HG02571 (cell line): ENCODE data around the gene MED25.
A peak's percentile ranks its signal among the peaks of the same experiment; 100 is the strongest.

Experiments used
- ATAC-seq: cut with Tn5 transposase; IDR thresholded peaks from one replicate; pipeline ENCODE4 v1.9.1; 2021; ENCODE audit warnings: mild to moderate bottlenecking, moderate library complexity; ENCODE audit not compliant: unreplicated experiment

Gene MED25

DNA sequence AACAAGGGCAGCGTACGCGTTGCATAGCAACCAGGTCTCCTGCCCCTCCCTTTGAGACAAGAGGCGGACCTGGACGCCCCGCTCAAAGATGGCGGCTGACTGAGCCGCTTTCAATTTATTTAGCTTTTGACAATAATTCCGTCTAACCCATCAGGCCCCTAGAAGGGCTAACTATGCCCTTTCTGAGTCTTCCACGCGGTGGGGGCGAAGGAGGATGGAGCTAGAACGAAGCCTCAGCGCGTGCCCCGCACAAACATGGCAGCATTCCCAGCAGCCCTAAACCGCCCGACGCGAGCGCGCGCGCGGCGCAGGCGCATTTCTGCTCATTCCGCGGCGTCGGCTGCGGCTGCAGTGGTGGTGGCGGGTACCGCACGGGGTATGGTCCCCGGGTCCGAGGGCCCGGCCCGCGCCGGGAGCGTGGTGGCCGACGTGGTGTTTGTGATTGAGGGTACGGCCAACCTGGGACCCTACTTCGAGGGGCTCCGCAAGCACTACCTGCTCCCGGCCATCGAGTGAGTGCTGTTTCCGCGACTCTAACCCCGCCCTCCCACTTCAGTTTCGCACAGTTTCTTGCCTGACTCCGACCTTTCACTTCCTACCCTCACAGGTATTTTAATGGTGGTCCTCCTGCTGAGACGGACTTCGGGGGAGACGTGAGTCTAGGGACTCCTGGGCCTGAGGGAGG lies at the start of gene MED25:
TSS of gene MED25 (plus strand) at position 326 of the 685 bp plus-strand sequence. CDS start at position 379, 53 bp downstream.
- ATAC-seq: peak; percentile 62

GRCh38 chr19:49770529-49770928 lies 47.6 kb upstream of the MED25 start:
- no peak for ATAC-seq

GRCh38 chr19:49771674-49772139 lies 46.4 kb upstream of the MED25 start:
- no peak for ATAC-seq

DNA sequence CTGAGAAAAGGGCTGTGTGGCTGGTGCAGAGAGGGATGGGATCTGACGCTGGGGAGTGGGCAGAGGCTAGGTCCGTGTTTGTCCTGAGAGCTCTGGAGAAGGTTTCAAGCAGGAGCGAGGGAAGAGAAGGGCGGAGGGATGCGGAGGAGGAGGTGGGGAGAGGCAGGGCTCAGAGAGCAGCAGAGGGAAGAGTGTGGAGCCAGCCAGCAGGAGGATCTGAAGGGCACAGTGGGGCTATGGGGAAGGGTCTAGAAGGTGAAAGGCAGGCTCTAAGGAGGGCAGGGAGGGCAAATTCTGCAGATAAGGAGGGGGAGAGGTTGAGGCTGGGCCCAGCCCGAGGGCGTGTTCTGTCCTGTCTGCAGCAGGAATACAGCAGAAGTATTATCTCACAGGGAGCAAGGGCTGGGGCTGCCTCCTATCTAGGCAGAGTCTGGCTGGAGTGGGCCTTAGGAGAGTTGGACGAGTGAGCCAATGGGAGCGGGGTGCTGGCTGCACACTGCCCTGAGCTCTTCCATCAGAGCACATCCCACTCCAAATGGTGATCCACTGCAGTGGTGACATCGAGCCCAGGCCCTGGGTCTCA lies 45.1 kb upstream of the MED25 start:
- no peak for ATAC-seq

DNA sequence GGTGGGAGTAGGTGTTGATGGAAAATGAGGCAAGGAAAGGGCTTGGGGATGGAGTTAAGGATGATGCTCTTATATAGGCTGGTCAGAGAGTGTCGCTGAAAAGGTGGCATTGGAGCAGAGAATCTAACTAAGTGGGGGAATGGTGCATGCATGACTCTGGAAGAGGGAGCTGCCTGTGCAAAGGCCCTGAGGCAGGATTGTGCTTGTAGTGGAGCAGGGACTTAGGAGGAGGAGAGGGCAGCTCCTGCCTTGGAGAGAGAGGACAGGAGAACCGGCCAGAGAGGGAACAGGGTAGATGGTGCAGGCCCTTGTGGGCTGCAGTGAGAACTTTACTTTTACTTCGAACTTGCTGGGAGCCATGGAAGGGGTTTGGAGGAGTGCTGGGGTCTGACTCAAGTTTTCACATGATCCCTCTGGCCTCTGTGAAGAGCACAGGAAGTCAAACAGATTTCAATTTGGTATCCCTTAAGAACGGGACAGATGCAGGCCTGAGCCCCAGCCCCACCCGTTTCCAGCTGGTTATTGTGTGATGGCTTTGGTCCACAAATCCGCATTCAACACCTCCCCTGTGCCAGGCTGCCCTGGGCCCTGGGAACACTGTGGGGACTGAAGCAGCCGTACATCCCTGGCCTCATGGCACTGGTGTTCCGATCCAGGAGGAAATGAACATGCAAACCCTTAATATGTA lies 44.3 kb upstream of the MED25 start:
- no peak for ATAC-seq

- ATAC-seq: no peak
These were observed 43.1 kb upstream of the MED25 start for GRCh38 chr19:49774969-49775368.

GRCh38 chr19:49775742-49776370 lies 42.2 kb upstream of the MED25 start:
- no peak for ATAC-seq

DNA sequence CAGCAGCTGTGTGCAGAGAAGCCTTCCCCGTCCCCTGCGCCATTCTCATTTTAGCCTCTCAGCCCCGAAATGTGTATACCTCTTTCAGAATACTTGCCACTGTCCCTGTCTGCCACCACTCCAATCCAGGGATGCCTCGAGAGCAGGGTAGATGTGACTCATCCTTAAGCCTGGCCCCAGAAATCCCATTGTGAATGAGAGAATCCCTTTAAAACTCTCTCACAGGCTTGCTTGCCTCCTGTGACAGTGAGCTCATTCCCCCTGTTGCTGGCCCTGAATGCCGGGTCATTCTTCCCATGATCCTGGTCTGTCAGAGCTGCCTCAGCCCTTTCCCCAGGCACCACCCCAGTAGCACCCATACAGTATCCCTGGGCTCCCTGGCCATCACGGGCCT lies 41.7 kb upstream of the MED25 start:
- ATAC-seq: no peak

DNA sequence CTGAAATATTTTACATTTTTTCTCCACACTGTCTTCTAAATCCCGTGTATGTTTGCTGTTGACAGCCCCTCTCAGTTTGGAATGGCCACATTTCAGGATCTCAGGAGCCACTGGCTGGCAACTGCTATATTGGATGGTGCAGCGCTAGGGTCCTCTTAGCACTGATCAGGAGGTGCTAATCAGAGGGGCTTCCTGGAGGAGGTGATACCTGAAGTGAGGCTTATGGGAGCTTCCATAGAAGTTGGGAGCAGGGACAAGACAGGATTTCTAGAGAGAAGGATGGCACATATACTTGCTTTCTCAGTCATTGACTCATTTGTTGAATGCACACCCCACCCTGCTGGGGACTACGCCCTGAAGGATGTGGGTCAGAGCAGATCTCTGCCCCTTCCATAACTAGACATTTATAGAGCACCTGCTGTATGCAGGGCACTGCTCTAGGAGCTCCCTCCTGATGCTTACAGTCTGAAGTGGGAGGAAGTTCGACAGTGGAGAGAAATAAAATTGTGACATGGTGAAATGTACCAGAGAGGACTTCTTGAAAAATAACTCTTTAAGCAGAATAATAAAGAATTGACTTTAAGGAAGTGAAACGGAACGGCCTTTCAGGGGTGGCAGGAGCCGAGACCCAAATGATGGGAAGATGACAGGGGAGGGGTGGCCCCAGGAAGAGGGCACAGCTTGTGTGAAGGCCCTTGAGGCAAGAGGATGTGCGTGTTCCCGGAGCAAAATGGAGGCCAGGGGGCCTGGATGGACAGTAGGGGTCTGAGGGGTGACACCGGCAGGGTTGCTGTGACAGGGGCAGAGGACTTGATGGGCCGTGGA lies 38.1 kb upstream of the MED25 start:
- no peak for ATAC-seq

DNA sequence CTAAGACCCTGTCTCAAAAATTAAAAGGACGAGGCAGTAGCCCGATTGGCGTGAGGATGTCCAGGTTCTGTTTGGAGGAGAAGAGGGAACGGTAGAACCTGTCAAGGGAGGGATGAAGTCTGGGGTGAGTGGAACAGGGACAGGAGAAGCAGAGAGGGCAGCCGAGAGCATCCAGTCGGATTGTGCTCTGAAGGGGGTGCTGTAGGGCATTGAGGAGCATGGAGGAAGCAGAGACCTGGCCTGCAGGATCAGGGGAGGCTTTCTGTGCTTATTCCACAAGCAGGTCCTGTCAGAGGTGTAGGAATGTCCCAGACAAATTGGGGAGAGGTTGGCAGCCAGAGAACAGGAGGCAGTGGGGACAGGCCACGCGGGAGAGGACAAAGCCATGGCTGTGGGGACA lies 37.2 kb upstream of the MED25 start:
- ATAC-seq: no peak

GRCh38 chr19:49781394-49781793 lies 36.7 kb upstream of the MED25 start:
- ATAC-seq: no peak

GRCh38 chr19:49782515-49782914 lies 35.6 kb upstream of the MED25 start:
- ATAC-seq: no peak

- no peak for ATAC-seq
These were observed 31.7 kb upstream of the MED25 start for GRCh38 chr19:49786376-49786820.

GRCh38 chr19:49787746-49788145 lies 30.3 kb upstream of the MED25 start:
- no peak for ATAC-seq

DNA sequence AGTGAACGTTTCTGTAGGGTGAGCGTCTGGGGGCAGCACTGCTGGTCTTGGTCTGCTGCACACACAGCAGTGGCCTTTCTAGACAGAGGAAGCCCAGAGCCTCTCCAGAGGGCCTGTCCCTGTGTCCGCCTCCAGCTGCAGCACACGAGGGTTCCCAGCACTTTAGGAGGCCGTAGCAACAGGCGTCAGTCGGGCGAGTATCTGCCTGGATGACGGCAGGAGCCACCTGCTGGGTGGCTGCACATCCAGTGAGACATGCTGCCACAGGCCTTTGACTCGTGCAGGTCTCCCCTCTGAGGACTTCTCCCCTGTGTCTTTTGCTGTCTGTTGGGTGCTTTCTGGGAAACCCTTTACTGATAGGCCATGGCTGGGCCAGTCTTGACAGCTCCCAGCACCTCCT lies 29.2 kb upstream of the MED25 start:
- ATAC-seq: no peak

DNA sequence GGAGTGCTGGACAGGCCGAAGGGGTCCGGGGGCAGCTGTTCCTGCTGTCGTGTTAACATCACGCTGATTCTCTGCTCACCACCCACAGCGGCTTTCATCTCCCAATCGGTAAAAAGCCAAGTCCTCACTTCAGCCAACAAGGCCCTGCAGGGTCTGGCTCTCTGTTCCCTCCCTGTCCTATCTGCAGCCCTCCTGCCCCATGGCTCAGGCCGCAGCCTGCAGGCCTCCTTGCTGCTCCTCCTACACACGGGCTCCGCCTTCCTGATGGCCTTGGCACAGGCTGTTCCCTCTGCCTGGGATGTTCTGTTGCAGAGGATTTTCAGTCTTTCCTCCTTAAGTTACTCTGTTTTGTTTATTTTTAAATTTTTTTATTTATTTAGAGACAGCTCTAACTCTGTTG lies 27.2 kb upstream of the MED25 start:
- ATAC-seq: no peak

DNA sequence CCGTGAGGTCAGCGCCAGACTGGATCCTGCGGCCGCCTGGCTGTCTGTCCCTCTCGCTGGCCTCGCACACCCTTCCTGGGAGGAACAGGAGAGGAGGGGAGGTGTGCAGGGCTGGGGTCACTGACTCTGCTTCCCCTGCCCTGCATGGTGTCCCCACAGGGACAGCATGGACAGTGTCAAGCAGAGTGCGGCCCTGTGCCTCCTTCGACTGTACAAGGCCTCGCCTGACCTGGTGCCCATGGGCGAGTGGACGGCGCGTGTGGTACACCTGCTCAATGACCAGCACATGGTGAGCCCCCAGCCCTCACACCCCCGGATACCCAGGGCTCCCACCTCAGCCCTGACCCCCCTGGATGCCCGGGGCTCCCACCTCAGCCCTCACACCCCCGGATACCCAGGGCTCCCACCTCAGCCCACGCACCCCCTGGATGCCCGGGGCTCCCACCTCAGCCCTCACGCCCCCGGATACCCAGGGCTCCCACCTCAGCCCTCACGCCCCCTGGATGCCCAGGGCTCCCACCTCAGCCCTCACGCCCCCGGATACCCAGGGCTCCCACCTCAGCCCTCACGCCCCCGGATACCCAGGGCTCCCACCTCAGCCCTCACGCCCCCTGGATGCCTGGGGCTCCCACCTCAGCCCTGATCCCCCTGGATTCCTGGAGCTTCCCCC lies 26.2 kb upstream of the MED25 start:
- no peak for ATAC-seq

- ATAC-seq: no peak
These were observed 25.1 kb upstream of the MED25 start for GRCh38 chr19:49792829-49793560.

- ATAC-seq: no peak
These were observed 24.6 kb upstream of the MED25 start for GRCh38 chr19:49793561-49793840.

GRCh38 chr19:49795615-49796014 lies 22.5 kb upstream of the MED25 start:
- no peak for ATAC-seq
